ENCODE data around the gene SH3PXD2A.

The SH3PXD2A gene

DNA sequence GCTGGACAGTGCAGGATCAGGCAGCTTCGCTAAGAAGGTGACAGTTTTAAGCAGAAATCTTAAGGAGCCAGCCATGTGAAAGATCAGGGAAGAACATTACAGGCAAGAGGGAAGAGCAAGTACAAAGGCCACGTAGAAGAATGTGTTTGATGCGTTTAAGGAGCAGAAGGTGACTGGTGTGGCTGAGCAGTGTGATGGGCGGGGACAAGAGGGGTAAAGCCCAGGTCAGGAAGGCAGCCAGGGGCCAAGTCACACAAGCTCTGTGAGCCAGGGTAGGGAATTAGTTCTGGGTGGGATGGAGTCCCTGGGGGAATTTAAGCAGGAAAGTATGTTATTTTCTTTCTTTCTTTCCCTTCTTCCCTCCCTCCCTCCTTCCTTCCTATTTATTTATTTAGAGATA, 166.9 kb downstream of the SH3PXD2A start:
- TF ChIP-seq, protein P1, sequence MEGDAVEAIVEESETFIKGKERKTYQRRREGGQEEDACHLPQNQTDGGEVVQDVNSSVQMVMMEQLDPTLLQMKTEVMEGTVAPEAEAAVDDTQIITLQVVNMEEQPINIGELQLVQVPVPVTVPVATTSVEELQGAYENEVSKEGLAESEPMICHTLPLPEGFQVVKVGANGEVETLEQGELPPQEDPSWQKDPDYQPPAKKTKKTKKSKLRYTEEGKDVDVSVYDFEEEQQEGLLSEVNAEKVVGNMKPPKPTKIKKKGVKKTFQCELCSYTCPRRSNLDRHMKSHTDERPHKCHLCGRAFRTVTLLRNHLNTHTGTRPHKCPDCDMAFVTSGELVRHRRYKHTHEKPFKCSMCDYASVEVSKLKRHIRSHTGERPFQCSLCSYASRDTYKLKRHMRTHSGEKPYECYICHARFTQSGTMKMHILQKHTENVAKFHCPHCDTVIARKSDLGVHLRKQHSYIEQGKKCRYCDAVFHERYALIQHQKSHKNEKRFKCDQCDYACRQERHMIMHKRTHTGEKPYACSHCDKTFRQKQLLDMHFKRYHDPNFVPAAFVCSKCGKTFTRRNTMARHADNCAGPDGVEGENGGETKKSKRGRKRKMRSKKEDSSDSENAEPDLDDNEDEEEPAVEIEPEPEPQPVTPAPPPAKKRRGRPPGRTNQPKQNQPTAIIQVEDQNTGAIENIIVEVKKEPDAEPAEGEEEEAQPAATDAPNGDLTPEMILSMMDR (IDR thresholded peaks at IDR 0.05; ENCODE audit: low read depth, low read length): no peak
- no peak for DNase-seq (ENCODE audit: low read depth in 2 of 2)
- H3K4me3 ChIP-seq (replicated peaks in 1 of 2; ENCODE audit: low read depth in 2 of 2, low read length in 2 of 2): no peak overlapping the region

DNA sequence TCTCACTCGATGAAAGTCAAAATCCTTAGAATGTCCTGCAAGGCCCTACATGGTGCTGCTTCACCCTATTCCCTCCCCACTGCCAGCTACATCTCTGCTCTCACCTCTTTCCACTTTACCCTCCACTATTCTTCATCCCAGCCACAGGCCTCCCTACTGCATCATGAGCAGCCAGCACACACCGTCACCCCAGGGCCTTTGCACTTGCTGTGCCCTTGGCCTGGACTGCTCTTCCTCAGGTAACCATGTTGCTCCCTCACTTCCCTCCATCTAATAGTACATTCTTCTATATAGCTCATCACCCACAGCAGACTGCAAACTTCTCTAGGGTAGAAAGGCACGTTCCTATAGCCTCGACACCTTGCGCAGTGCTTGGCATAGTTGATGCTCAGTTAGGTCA, 167.7 kb downstream of the SH3PXD2A start:
- no peak overlapping the region for H3K4me3 ChIP-seq (replicated peaks in 1 of 2; ENCODE audit: low read depth in 2 of 2, low read length in 2 of 2)
- TF ChIP-seq, protein P1 (IDR thresholded peaks at IDR 0.05; ENCODE audit: low read depth, low read length): no peak
- DNase-seq (ENCODE audit: low read depth in 2 of 2): no peak

DNA sequence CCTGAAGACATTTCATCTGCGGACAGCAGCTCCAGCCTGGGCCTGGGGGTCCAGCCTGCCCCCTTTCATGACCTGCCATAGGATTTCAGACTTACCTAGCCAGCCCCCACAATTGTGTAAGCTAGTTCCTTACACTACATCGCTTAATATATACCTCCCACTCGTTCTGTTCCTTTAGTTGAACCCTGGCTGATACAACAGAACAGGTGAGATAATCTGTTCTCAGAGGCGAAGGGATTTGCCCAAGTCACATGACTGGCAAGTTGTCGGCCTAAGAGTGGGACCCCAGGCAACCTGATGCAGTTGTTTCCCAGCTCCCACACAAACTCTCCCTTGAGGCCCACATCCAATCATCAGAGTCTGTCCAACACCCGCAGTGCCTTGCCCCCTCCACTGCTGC, 168.2 kb downstream of the SH3PXD2A start:
- DNase-seq (ENCODE audit: low read depth in 2 of 2): no peak
- TF ChIP-seq, protein P1 (IDR thresholded peaks at IDR 0.05; ENCODE audit: low read depth, low read length): no peak
- no peak overlapping the region for H3K4me3 ChIP-seq (replicated peaks in 1 of 2; ENCODE audit: low read depth in 2 of 2, low read length in 2 of 2)

DNA sequence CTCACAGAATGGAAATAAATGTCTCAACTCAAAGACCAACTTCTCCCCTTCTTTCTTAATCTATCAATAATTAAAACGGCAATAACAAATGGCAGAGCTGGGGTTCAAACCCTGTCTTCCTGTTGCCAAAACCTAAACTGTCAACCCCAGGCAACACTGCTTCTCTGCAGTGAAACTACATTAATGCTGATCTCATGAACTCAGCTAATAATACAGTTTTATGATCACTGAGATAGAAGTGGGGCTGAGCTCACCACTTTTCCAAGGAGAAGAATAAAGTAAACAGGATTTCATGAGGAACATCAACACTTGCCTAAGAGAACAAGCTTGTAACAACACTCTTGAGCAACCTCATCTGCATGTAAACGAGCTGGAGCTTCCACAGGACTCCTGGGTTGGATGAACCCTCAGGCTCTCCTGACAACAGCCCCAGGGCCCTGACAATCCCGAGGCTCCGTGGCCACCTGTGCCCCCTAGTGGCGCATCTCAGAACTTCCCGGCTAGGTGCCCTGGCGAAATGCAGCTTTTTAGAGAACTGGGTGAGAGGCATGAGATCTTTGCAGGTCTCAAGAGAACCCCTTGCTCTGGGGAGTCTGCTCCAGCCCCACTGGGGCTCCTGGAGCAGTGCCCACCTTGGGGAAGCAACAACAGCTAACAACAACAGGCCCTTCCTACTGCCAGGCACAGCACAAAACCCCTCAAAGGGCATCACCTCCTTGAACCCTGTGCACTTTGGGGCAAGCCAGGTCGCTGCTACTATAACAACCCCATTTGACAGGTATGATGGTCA, 169.3 kb downstream of the SH3PXD2A start:
- TF ChIP-seq, protein P1 (IDR thresholded peaks at IDR 0.05; ENCODE audit: low read depth, low read length): peak; percentile 99
- DNase-seq (ENCODE audit: low read depth in 2 of 2): peak; percentile 73 to 84
- no peak overlapping the region for H3K4me3 ChIP-seq (replicated peaks in 1 of 2; ENCODE audit: low read depth in 2 of 2, low read length in 2 of 2)

DNA sequence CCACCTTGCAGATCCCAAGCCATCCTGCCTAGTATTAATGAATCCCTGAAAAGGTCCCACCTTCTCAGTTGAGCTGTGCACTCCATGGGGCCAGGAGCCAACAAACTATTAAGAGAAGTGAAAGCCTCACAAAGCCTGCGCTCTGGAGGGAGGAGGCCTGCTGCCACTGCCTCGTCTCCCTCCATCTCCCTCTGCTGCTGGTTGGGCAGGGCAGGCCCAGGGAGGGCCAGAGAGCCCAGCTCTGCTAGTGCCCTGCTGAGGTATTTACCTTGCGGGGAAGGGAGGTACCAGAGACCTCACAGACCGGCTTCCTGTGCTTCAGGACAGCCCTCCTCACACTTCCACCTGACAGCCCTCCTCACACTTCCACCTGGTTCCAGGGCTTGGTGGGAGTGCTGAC, 171.5 kb downstream of the SH3PXD2A start:
- TF ChIP-seq, protein P1 (IDR thresholded peaks at IDR 0.05; ENCODE audit: low read depth, low read length): no peak
- no peak overlapping the region for H3K4me3 ChIP-seq (replicated peaks in 1 of 2; ENCODE audit: low read depth in 2 of 2, low read length in 2 of 2)

DNA sequence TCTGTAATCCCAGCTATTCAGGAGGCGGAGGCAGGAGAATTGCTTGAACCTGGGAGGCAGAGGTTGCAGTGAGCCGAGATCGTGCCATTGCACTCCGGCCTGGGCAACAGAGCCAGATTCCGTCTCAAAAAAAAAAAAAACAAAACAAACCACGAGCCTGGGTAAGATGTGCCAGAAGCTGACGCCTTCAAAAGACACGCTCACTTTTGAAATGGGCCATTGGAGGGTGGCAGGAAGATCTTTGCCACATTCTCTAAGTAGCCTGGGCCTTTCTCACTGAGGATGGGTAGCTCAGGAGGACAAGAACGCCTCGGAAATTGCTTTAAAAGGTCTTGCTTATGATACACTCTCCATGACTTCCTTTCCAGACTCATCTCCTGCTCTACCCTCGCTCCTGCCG, 172.7 kb downstream of the SH3PXD2A start:
- TF ChIP-seq, protein P1 (IDR thresholded peaks at IDR 0.05; ENCODE audit: low read depth, low read length): no peak
- no peak overlapping the region for H3K4me3 ChIP-seq (replicated peaks in 1 of 2; ENCODE audit: low read depth in 2 of 2, low read length in 2 of 2)
- no peak for DNase-seq (ENCODE audit: low read depth in 2 of 2)

More for the DNA sequence above, 171.5 kb downstream of the SH3PXD2A start:
- no peak for DNase-seq (ENCODE audit: low read depth in 2 of 2)

Measured in cardiac fibroblast (primary cell).